ENCODE measurements around the gene SSBP3.

SSBP3 gene

DNA sequence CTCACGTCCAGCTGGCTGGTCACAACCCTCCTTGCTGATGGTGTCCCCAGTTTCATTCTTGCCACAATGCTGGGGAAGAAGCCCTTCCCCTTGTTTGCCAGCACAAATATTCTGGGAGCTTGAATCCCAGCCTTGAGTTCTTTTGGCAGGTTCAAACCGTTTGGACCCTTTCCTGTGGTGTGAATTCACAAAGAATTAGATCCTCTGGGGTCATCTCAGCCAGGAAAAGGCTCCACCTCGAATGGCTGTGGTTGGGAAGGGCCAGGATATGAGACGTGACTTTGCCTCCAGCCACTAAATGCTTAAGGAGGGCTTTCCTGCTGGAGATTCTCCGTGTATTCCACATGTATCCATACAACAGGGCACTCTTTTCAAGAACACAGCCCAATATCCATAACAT lies 139.3 kb downstream of the SSBP3 start:
- TF ChIP-seq CTCF (IDR thresholded peaks at IDR 0.05): no peak
- H3K27ac ChIP-seq: no peak overlapping the region
- no peak overlapping the region for H3K4me3 ChIP-seq (ENCODE audit: low read depth, low read length)
- no peak overlapping the region for H3K9ac ChIP-seq
- H3K79me2 ChIP-seq: no peaks in the 10 kb centered on the region
- no peak overlapping the region for H3K4me2 ChIP-seq (ENCODE audit: low read length)
- no peaks in the 10 kb centered on the region for H3K36me3 ChIP-seq (ENCODE audit: control insufficient read depth, insufficient read depth, low read length)
- H2AFZ ChIP-seq: no peak overlapping the region
- no peaks in the 10 kb centered on the region for H3K9me3 ChIP-seq (ENCODE audit: control insufficient read depth, low read length)
- no peaks in the 10 kb centered on the region for H3K27me3 ChIP-seq (ENCODE audit: control insufficient read depth, insufficient read depth, low read length)
- no peaks in the 10 kb centered on the region for H3K4me1 ChIP-seq

- H2AFZ ChIP-seq: no peak overlapping the region
- no peaks in the 10 kb centered on the region for H3K36me3 ChIP-seq (ENCODE audit: control insufficient read depth, insufficient read depth, low read length)
- no peak overlapping the region for H3K4me3 ChIP-seq (ENCODE audit: low read depth, low read length)
- no peak overlapping the region for H3K4me2 ChIP-seq (ENCODE audit: low read length)
- H3K9ac ChIP-seq: no peak overlapping the region
- H3K79me2 ChIP-seq: no peaks in the 10 kb centered on the region
- no peaks in the 10 kb centered on the region for H3K27me3 ChIP-seq (ENCODE audit: control insufficient read depth, insufficient read depth, low read length)
- no peaks in the 10 kb centered on the region for H3K9me3 ChIP-seq (ENCODE audit: control insufficient read depth, low read length)
- no peaks in the 10 kb centered on the region for H3K4me1 ChIP-seq
- no peak for TF ChIP-seq CTCF (IDR thresholded peaks at IDR 0.05)
- no peak overlapping the region for H3K27ac ChIP-seq
These were observed 140.0 kb downstream of the SSBP3 start for GRCh38 chr1:54266195-54266594.

DNA sequence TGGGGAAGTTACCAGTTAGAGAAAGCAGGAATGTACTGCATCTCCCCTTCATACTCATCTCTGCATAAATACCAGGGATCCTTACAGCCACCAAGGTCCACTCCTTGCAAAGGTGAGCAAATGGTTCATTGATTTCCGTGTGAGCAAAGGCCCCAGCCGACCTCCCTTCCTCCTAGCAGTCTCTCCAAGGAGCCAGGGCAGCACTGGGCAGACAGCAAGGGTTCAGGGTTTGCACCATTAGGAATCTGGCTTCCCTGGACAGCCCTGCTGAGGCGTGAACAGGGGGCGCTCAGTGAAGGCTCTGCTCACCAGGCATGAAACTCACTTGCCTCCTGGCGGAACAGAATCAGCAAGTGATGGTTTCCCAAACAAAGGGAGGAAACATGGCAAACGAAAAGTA lies 140.5 kb downstream of the SSBP3 start:
- Histone ChIP-seq H2AFZ (no peak overlapping the region), H3K4me2 (ENCODE audit: low read length) (no peak overlapping the region), H3K9me3 (ENCODE audit: control insufficient read depth, low read length) (no peaks in the 10 kb centered on the region), H3K9ac (no peak overlapping the region), H3K27me3 (ENCODE audit: control insufficient read depth, insufficient read depth, low read length) (no peaks in the 10 kb centered on the region), H3K27ac (no peak overlapping the region), H3K79me2 (no peaks in the 10 kb centered on the region), H3K4me3 (ENCODE audit: low read depth, low read length) (no peak overlapping the region), H3K36me3 (ENCODE audit: control insufficient read depth, insufficient read depth, low read length) (no peaks in the 10 kb centered on the region), H3K4me1 (no peaks in the 10 kb centered on the region)
- no peak for TF ChIP-seq CTCF (IDR thresholded peaks at IDR 0.05)

- Histone ChIP-seq H3K79me2 (no peaks in the 10 kb centered on the region), H3K4me2 (ENCODE audit: low read length) (no peak overlapping the region), H3K27ac (no peak overlapping the region), H3K36me3 (ENCODE audit: control insufficient read depth, insufficient read depth, low read length) (no peaks in the 10 kb centered on the region), H3K27me3 (ENCODE audit: control insufficient read depth, insufficient read depth, low read length) (no peaks in the 10 kb centered on the region), H3K9ac (no peak overlapping the region), H3K9me3 (ENCODE audit: control insufficient read depth, low read length) (no peaks in the 10 kb centered on the region), H3K4me1 (no peaks in the 10 kb centered on the region), H2AFZ (no peak overlapping the region), H3K4me3 (ENCODE audit: low read depth, low read length) (no peak overlapping the region)
- TF ChIP-seq CTCF (IDR thresholded peaks at IDR 0.05): no peak
These were observed 141.1 kb downstream of the SSBP3 start for GRCh38 chr1:54265126-54265525.

DNA sequence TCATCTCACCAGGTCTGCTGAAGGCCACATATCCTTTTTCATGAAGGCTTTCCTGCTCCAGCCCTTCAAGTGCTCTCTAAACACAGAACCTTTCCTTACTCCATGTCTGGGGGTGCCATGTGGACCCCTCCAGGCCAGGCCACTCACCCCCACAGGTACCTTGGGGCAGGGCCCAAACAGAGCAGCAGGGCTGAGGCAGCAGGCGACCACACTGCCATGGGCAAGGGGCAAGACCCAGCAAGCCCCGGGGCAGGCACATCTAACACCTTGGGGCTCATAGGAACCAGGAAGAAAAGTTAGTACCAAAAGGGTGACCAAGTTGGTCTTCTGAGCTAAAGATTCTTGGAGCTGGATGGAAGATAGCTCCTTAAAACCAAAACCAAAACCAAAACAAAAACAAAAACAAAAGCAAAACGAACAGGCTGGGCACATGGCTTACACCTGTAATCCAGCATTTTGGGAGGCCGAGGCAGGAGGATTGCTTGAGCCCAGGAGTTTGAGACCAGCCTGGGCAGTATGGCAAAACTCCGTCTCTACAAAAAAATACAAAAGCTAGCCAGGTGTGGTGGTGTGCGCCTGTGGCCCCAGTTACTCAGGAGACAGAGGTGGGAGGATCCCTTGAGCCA lies 142.5 kb downstream of the SSBP3 start:
- no peak overlapping the region for H3K27ac ChIP-seq
- no peak overlapping the region for H3K4me3 ChIP-seq (ENCODE audit: low read depth, low read length)
- no peak for TF ChIP-seq CTCF (IDR thresholded peaks at IDR 0.05)

More for the DNA sequence above, 142.5 kb downstream of the SSBP3 start:
- Histone ChIP-seq H3K4me2 (ENCODE audit: low read length) (no peak overlapping the region), H2AFZ (no peak overlapping the region), H3K79me2 (no peaks in the 10 kb centered on the region), H3K4me1 (no peaks in the 10 kb centered on the region), H3K36me3 (ENCODE audit: control insufficient read depth, insufficient read depth, low read length) (no peaks in the 10 kb centered on the region), H3K9me3 (ENCODE audit: control insufficient read depth, low read length) (no peaks in the 10 kb centered on the region), H3K27me3 (ENCODE audit: control insufficient read depth, insufficient read depth, low read length) (no peaks in the 10 kb centered on the region), H3K9ac (no peak overlapping the region)

Measured in parathyroid adenoma (tissue), 2 donors.